ENCODE results near the gene FGF19.

Gene FGF19

GRCh38 chr11:69703768-69704507 lies at the start of gene FGF19:
TSS of gene FGF19 (minus strand) at chr11:69704022. CDS start at chr11:69703876, 146 bp downstream.
- DNase-seq: no peak

GRCh38 chr11:69752890-69753289 lies 49.1 kb upstream of the FGF19 start:
- no peak for DNase-seq

- DNase-seq: no peak
Observed at GRCh38 chr11:69750875-69751597, 47.2 kb upstream of the FGF19 start.

GRCh38 chr11:69750108-69750850 lies 46.5 kb upstream of the FGF19 start:
- no peak for DNase-seq

- no peak for DNase-seq
Observed at GRCh38 chr11:69748637-69749036, 44.8 kb upstream of the FGF19 start.

GRCh38 chr11:69746752-69747742 lies 43.2 kb upstream of the FGF19 start:
- no peak for DNase-seq

GRCh38 chr11:69746140-69746539 lies 42.3 kb upstream of the FGF19 start:
- no peak for DNase-seq

GRCh38 chr11:69745201-69745600 lies 41.4 kb upstream of the FGF19 start:
- DNase-seq: no peak

- DNase-seq: no peak
Observed at GRCh38 chr11:69744435-69744834, 40.6 kb upstream of the FGF19 start.

- DNase-seq: no peak
Observed at GRCh38 chr11:69734841-69735240, 31.0 kb upstream of the FGF19 start.

- DNase-seq: no peak
Observed at GRCh38 chr11:69734367-69734766, 30.5 kb upstream of the FGF19 start.

- DNase-seq: no peak
Observed at GRCh38 chr11:69732910-69733309, 29.1 kb upstream of the FGF19 start.

GRCh38 chr11:69731110-69731509 lies 27.3 kb upstream of the FGF19 start:
- DNase-seq: no peak

GRCh38 chr11:69730500-69730899 lies 26.7 kb upstream of the FGF19 start:
- no peak for DNase-seq

- no peak for DNase-seq
Observed at GRCh38 chr11:69729252-69729651, 25.4 kb upstream of the FGF19 start.

- DNase-seq: no peak
Observed at GRCh38 chr11:69727266-69727665, 23.4 kb upstream of the FGF19 start.

GRCh38 chr11:69726481-69726880 lies 22.7 kb upstream of the FGF19 start:
- DNase-seq: no peak

GRCh38 chr11:69726019-69726418 lies 22.2 kb upstream of the FGF19 start:
- no peak for DNase-seq

- DNase-seq: no peak
Observed at GRCh38 chr11:69721745-69722144, 17.9 kb upstream of the FGF19 start.

- no peak for DNase-seq
Observed at GRCh38 chr11:69721106-69721505, 17.3 kb upstream of the FGF19 start.

- no peak for DNase-seq
Observed at GRCh38 chr11:69718912-69719311, 15.1 kb upstream of the FGF19 start.

GRCh38 chr11:69718147-69718546 lies 14.3 kb upstream of the FGF19 start:
- no peak for DNase-seq

Data from amniotic stem cell (primary cell).